NCI-H2107 (cell line): Measurements from ENCODE around the gene CD44.

Experiments used
- DNase-seq: peaks from one replicate; lab custom pipeline; 2025; lab: John Stamatoyannopoulos, UW

The CD44 gene

DNA sequence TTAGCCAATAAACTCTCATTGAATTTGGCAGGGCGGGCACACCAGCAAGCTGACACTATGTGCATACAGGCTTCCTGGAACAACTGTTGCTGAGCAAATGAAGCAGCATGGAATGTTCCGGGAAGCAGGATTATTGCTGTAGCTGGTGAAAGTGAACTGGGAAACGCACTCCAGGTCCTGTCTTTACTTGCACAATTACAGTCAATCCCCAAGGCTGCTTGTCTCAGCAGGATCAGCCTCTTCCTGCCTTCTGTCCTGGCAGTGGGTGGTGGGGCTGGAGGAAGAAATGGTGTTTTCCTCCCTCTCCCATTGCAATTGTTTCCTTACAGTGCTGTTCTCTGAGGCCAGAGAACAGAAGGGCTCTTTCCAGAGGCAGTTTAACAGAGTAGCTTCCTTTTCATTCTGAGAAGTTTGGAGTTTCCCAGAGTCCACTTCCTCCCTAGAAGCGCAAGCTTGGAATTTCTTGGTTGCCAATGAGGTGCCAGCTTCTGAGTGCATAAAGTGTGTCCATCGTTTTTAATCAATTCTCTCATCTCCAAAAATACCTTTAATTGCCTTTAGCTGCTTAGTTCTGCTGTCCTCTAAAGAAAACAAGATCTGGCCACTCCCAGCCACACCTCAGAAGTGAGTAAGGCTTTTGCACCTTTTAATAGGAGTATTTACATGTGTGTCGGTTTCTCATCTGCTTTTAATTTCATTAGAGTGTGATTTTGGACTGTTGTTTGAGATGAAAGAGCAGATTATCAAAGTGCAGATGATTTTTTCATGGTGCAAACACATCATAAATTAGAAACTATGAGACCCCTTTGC is 19.9 kb downstream of the CD44 start:
- no peak for DNase-seq

DNA sequence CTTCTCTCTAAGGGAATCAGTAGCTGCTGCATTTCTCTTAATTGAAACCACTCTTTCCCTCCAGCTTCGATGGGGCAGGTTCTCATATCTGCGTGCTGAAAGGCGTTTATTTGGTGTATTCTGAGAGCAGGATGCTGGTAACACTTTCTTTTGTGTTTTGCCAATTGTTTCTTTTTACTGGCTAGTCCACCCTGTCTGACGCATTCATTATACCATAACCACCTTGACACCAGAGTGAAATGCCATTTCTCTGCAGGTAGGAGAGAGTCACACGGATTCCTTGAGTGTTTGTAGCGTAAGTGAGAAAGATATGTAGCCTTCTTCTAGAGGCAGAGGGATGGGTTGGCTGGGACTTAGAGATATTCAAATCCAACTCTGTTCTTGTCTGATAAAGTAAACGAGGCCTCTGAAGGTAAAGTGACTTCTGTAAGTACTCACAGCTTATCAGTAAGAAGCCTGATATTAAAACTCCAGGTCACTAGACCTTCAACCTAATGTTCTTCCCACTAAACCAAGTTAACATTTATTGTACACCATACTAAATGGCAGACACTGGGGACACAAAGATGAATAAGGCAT is 21.4 kb downstream of the CD44 start:
- DNase-seq: no peak

DNA sequence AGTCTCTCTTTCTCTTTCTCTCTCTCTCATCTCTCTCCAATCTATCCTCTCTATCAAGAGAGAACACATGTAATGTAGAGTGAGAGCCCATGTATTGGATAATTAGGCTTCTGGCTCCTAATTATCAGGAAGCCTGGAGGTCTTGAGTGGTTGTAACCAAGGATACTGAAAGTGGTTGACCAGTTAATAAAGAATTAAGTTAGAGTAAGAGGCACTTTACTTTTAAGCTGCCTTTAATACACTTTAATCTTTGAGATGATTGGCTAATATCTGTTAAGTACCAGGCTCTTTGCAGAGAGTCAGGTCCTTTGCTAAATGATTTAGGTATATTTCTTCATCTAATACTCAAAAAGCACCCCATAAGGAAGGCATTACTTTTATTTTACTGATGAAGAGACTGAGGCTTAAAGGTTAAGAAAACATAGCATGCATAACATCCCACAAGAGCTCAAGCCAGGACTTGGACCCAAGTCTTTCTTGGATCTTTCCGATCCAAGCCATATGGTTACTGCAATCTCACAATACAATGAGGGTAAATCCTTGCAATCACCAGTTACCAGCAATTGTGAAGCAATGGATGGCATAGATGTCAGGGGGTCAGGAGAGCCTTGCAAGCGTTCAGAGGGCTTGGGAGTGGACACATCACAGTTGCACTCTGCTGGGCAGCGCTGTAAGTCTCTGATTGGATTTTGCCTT is 22.1 kb downstream of the CD44 start:
- DNase-seq: no peak

DNA sequence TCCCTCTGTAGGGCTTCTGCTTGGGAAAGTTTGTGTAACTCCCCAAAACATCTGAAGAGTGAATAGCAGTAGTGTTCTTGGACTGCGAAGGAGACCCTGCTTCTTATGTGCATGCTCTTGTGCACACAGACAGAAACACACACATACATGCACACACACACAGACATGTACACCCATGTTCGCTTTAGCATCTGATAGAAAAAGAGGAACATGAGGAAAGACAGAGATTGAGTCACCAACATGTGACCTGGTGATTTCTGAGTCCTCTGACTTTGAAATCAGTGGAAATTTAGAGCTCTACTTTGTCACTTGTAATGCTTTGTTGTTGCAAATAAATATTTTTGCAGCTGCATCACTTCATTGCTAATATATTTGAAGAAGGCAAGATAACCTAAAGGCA is 23.8 kb downstream of the CD44 start:
- DNase-seq: no peak

DNA sequence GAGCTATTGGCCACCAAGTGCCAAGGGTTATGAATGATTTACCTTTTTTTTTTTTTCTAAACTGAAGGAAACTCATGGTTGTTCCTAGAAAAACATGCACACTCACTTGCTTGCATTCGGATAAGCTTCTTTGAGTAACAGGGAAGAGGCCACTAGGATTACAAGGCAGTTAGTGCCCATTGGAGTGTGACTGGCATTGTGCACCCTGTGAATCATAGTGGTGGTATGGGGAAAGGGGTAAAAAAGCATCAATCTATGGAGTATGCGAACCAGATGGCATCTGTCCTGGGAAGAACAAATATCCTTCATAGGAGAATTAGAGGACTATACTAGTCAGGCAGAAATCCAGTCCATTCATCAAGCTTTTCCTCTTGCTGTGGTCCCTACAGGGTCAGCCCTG is 24.2 kb downstream of the CD44 start:
- no peak for DNase-seq

DNA sequence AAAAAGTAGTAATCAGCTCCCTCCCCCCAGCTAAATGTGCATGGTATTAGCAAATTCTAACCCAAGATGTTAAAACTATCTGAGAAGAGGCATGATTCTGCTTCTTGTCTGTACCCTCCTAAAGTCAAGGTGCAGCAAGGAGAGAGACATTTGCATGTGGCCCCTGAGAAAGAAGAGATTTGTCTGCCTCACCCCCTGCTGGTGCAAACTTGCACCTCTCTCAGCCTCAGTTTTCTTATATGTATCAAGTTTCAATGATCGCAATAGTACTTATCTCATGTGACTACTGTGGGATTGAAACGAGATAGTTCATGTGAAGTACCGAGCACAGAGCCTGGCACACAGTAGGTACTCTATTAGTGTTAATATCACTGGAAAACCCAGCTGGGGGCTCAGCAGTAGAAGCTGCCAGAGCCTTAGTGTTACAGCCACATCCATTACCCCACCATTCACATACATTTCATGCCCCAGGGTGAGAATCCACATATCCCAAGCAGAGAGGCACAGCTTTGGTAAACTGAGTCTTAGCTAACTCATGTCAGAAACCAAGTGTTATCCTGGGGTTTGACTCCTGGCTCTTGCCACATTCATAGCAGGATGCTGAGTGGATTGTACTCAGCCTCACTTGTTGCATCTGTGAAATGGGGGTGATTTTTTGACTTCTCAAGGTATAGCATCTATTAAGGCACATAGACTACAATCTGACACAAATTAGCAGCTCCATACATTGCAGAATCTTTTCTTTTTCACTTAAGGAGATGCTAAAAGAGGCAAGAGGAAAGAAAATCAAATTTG is 24.9 kb downstream of the CD44 start:
- DNase-seq: no peak

DNA sequence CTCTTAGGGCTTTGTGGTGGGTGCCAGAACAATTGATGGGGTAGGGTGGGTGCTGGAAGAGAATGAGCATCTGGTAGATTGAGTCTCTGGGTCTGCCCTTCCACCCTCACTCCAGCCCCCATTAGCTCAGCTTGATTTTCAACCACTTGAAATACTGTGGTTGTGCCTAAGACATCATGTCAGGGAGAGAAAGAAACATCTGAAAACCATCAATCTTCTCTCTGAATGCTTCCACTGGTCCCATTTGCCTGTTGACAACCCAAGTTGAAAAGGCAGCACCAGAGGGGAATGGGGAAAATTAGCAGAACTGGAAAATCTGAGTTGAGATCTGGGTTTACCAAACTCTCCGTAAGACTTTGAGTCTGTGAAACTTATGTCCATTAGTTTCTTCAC is 26.1 kb downstream of the CD44 start:
- no peak for DNase-seq

DNA sequence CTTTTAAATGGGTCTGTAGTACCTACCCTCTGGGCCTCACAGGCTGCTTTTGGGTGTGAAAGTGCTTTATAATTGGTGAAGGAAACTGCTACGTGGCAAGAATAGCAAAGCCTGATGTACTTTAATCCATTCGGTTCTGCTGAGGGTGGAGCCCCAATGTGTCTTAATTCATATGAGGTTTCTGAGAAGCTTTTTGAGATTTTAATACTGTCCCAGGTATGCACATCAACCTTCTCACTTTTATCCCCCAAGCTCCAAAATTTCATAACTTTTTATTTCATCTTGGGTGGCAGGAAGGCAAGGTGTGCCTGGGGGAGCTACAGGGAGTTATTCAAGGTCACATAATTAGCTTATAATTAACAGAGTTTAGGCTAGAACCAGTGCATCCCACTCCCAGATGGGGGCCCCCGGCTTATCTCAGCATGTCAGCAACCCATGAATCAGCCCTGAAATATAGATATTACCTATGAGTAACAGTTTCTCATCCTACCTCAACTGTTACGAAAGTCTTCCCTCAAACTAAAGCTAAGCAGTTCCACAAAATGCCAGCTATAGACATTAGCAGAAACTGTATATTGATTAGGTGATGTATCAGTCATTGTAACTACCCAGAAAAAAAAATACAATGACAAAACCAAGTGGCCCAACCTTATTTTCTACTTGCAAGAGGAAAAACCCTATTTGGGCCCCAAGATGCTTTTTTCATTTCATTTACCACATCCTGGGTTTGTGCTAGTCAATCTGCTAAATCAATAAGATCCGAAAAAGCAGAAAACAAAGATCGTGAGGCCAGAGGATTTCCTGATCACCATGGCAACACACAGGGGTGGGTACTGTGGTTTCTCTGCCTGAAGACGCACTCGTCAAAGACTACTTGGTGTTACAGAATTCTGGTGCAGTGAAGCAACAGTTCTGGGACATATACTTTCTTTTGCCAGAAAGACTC is 26.7 kb downstream of the CD44 start:
- no peak for DNase-seq

DNA sequence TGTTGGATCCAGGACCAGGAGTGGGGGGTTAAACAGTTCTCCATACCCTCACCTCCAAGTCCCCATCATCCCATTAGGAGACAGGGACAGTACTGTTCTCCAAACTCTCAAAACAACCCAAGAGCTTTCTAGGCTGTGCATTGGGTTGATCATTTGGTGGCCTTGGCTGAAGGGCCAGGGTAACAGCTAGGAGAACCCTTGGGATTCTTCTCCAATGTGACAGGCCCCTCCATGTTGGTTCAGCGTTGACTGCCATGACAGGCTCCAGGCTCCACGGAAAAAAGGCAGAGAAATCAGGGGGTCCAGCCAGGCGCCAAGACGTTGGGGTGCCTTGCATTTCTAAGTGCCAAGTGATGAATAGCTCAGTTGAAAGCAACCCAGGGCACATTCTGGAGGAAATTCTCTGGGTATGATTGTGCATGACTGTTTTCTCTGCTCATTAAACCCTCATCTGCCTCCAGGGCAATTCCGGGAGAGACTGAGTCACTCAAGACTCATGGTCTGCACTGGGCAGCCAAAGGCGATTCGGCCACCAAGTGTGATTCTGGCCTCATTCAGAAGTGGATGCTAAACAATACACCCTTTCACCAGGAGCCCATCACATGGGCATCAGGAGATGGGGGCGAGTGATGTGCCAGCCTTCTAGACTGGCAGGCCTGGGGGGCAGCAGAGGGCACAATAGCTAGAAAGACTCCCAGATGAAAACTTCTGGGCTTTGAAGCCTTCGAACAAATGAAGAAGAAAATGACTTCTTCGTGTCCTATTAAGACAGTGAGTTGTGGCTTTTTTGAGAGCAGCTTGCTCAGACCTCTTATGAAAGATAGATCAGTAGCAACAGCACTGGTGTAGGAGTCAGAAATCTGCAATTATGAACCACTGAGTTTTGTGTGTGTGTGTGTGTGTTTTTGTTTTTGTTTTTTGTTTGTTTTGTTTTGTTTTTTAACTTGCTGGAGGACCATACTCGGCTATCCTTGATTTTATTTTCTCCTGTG is 27.7 kb downstream of the CD44 start:
- DNase-seq: no peak

DNA sequence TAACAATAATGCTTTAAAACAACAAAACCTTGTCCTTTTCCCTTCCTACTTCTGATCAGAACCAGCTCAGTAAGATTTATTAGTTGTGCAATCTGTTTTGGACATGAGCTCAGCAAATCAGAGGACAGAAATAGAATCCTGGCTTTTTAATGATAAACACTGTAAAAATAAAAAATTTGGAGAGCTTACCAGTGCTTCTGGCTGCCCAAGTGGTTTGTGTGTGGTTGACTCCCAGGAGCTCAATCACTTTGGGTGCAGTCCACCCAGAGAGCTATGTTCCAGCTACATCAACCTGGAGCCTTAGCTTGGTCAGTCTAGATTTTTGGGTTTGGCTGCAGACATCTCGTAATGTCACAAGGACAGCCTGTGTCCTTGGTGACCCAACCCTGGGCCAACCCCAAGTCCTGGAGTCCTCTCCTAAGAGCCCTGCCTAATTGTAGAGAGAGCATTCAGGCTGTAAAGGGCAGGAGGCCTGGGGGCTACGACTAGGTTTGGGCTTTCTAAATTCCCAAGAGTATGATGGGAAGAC is 28.5 kb downstream of the CD44 start:
- no peak for DNase-seq

DNA sequence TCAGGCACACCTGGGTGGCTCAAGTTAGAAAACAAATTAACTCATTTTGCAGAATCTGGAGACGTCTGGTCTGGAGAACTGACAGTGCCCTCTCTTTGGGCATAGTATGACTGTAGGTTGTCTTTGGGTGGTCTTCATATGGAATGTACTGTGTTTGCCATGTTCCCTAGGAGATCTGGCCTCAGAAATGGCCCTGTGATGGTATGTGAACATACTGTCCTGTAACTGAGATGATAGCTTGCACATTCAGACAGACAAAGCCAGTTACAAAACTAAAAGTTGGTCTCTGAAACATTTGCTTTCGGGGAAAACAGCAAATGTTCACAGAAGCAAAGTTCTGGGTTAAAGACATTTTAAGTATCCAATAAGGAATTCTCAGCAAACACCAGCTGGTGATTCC is 29.7 kb downstream of the CD44 start:
- DNase-seq: no peak

DNA sequence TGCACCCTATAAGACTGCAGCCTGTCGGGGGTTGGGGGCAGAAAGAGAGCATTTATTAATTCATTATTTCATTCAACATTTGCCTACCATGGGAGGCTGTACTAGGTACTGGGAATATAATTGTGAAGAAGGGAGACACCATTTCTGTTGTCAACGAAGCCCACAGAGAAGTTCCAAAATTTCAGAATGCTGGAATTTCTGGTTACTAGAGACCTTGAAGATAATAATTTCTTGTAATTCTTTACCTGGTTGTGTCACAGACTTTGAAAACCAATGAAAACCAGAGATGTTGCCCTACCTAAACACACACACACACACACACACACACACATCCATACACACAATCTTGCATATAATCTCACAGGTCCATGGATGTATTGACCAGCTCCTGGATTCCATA is 30.1 kb downstream of the CD44 start:
- DNase-seq: no peak

DNA sequence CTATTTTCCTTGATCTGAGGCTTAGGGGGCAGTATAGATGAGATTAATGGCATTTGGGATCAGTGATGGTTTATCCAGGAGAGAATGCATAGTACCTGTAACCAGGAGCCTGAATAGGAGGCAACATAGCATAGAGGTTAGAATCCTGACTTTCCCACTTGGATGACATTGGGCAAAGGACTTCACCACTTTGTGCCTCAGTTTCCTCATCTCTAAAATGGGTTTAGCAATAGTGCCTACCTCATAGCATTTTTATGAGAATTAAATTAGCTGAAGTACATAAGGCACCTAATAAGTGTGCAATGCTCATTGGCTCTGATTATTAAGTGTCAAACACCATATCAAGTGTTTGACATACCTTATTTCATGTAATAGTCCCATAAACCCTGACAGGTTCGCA is 30.8 kb downstream of the CD44 start:
- DNase-seq: no peak

DNA sequence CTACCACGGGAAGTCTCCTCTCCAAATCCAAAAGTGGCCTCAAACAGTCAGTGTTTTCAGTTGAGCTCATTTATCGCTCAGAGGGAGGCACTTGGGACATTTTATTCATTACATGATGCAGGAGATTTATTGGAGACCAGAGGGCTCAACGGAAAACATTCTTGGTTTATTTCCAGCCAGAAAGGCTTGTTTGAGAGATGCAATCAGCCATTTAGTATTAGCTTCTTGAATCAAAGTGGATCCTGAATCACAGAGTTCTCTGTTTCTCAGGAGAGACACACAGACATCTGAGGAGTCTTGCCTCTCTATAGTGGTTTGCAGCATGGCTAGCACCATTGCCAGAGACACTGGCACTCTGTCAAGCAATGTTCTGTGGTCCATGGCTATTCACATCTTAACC is 31.5 kb downstream of the CD44 start:
- no peak for DNase-seq

DNA sequence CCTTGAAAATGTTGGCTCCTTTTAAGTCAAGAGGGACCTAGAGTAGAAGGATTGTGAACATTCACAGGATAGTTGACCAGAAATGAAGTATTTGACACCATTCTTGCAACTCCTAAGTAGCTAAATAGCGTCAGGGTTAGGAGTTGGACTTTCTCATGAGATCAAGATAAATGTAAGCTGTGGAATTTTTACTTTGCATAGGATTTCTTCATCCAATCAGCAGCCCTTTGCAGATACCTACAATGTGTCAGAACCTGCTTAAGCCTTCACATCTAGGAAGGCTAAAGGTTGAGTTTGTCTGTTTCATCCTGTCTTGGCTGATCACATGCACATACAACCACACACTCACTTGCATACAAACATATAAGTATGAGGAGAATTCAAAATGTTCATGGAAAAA is 32.3 kb downstream of the CD44 start:
- DNase-seq: no peak

DNA sequence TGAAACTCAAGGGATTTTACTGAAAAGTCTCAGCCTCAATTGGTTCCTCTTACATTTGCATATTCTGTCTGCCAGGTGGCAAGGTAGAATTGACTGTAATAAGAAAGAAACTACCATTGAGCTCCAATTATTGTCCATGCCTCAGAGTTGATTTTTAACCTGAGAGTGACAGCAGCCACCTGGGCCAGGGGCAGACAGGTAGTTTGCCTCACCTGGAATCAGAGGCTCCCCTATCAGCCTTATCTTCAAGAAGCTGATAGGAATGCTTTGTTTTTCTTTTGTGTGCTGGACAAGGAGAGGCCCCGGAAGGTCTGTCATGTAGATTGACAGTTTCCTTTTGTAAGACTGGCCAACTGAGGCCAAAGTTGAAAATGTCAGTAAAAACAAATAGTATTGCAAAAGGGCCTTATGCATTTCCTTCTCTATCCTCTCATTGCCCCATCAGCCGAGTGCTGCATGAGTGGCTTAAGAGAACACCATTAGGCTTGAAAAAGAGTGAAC is 34.1 kb downstream of the CD44 start:
- no peak for DNase-seq

DNA sequence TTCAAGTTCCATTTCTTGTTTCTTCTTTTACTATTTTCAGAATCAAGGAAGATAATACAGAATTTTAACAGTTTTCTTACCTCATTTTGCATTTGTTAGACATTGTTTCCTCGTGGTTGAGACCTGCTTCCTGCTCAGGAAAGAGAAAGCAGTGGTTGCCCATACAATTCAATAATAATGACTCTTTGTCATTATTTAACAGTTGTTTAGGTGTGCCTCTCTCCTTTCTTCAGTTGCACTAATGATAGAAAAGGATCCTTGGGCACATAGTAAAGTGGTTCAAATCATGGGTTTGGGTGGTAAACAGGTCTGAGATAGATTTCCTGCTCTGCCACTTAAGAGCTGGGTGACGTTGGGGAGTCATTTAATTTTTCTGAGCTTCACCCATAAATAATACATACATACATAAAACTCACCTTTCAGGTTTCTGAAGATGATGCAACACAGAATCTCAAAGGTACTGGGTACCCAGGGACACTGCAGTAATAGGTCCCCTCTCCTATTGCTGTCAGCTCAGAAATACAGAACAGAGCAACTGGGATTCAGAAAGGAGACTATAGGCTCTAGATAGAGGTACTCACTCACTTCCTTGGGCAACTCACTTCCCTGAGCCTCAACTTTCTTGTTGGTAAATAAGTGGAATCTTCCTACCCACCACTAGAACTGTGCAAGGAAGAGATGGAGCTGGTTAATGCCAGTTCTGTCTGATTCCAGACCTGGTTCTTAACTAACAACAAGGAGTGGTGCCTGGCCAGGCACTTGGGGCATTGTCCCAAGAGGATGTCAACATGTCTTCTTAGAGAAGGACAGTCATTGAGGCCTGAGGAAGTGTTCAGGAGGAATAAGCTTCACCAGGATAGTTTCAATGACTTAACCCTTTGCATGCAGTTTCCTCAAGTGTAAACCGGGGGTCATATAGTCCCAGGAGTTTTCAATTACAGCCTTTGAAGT is 34.9 kb downstream of the CD44 start:
- no peak for DNase-seq

DNA sequence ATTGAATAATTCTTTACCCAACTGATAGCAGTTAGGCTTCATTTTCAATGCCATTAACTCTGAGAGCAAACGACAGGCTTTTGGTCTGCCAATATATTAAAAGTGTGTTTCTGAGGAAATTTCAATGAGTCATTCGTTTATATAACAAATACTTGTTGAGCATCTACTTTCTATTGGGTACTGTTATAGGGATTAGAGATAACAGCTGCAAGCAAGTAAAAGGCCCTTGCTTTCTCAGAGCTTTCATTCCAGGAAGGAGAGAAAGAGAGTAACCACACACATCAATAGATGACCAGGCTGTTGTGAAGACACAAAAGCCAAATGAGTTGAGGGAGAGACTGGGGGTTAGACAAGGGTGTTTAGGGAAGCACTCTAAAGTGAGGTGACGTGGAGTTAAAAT is 35.7 kb downstream of the CD44 start:
- DNase-seq: no peak

DNA sequence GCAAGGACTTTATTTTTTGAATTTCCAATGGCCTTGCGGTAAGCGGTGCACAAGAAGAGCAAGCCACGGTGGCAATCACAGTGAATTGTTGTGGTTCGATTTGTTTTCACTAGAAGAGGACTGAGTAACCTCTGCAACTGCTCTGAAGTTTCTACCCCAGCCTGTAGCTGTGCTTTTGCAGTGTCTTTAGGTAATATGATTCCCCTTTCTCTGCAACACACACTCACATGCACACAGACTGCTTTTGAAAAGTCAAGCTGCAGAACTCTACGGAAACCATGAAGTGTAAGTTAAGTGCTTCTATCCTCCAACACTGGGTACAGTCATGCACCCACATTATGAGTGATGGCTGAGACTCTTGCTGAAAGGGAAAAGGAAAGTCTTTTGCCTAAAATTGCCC is 38.4 kb downstream of the CD44 start:
- peak; percentile 50 for DNase-seq
